Erythroblast (primary cell): ENCODE measurements around the gene TRMT2B.

Experiments used
- GATA1 ChIP-seq: IDR thresholded peaks from 2 replicates; pipeline ENCODE4 v1.6.1; 2011; ENCODE audit warnings: low read depth, mild to moderate bottlenecking, control low read depth, low read length, moderate library complexity
- POLR2A ChIP-seq: IDR thresholded peaks from 2 replicates; pipeline ENCODE4 v1.6.1; 2011; ENCODE audit warnings: mild to moderate bottlenecking, low read length

- TF ChIP-seq POLR2A (no peak), GATA1 (no peak)
These were observed 57.3 kb downstream of the TRMT2B start for GRCh38 chrX:100994352-100995281.
